CD4-positive, alpha-beta T cell treated with Interleukin-21 for 1 hour (primary cell): ENCODE data around the gene EML4.
A peak's percentile ranks its signal among the peaks of the same experiment; 100 is the strongest.
"Not testable (repeated sequence)": the region's sequence is repeated elsewhere in the genome, so short reads cannot be mapped to it uniquely, and the experiment has no call there.

Experiments
- DNase-seq: peaks from one replicate; pipeline ENCODE4 v3.0.0-alpha.2; 2020

EML4 gene

GRCh38 chr2:42338567-42339190 lies 169.5 kb downstream of the EML4 start:
- DNase-seq, result no peak

GRCh38 chr2:42339191-42339912 lies 170.2 kb downstream of the EML4 start:
- no peak for DNase-seq

- no peak for DNase-seq
Observed at GRCh38 chr2:42340045-42340937, 171.1 kb downstream of the EML4 start.

- DNase-seq, result no peak
Observed at GRCh38 chr2:42340938-42341636, 171.9 kb downstream of the EML4 start.

DNA sequence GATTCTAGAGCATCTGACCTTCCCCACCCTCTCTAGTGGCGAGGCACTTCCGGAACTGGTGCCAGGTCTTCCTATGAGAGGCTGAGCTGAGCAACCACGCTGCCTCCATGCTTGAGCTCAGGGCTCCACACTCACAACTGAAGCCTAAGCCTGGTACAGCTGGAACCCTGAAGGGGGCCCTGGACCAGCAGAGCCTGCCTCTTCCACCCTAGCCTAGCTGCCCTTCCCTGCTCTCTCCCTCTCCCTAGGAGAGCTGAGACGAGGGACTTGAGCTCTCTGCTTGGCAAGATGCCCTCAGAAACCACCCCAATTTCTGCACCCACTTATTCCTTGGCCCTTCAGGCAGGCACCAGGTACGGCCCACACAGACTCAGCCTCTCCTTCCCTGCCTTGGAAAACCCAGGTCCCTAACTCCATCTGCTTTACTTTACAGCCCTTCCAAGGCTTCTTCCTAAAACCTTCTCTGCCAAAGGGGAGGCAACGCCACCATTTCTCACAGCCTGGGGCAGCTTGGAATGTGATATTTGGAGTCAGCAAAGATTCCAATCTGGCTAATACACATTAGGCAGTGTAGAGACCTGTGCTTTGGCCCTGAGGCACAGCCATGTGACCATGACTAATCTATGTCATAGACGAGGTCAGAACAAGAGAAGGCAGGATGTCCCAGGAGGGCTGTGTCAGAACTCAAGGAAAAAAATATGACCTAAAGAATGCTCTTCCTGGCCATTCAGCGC lies 173.1 kb downstream of the EML4 start:
- DNase-seq, result no peak

DNA sequence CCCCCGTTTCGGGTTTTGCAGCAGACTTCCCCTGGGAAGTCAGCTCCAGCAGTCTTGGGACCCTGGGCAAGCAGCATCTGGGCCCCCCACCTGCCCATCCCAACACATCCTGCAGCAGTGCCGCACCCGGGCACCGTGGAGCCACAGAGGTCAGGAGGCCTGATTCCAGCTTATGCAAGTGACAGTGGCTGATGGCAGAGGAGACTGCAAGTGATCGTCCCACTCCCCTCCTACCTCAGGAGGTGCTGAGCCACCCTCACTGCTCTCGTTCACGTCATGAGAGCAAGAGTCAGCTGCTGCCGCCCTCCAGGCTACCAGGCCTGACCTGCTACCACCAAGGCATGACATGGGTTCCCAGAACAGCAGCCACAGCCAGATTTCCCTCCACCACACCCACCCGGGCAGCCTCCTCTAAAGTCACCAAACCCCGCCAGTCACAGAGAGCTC lies 173.7 kb downstream of the EML4 start:
- no peak for DNase-seq

- no peak for DNase-seq
Observed at GRCh38 chr2:42345986-42346385, 176.8 kb downstream of the EML4 start.

GRCh38 chr2:42346856-42347255 lies 177.7 kb downstream of the EML4 start:
- DNase-seq, result not testable (repeated sequence)

DNA sequence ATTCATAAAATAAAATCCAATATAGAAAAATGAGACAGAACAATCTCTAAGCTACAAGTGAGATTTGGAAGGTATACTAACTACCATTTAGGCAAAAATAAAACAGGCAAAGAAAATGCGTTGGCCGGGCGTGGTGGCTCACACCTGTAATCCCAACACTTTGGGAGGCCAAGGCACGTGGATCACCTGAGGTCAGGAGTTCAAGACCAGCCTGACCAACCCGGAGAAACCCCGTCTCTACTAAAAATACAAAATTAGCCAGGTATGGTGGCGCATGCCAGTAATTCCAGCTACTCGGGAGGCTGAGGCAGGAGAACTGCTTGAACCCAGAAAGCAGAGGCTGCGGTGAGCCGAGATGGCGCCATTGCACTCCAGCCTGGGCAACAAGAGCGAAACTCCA lies 178.4 kb downstream of the EML4 start:
- DNase-seq, result not testable (repeated sequence)

GRCh38 chr2:42348113-42348805 lies 179.1 kb downstream of the EML4 start:
- DNase-seq, result no peak

DNA sequence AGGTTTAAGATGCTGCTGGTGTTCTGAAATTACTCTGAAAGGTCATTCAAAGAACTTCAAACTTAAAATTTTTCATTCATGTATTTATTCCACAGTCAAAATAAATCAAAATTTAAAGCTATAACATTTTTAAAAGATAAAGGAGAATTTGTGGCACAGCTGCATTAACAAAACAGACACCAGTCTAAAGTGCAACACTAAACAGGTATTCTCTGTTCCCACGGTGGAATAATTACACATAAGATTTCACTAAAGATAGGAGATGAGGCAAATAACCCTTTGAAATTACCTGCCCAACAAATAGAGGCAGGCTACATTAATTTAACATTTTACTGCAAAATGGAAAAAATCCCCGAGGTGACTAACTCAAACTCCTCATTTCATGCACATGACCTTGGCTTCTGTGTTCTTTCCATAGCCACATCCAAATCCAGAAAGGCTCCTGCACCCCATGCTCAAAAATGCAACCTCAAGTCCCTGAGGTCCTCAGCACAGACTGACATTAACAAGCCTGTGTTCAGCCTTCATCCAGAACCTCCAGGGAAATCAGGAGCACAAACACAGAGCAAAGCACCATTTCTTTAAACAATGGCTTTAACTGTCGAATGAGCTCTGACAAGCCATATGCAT lies 181.4 kb downstream of the EML4 start:
- DNase-seq, result no peak

DNA sequence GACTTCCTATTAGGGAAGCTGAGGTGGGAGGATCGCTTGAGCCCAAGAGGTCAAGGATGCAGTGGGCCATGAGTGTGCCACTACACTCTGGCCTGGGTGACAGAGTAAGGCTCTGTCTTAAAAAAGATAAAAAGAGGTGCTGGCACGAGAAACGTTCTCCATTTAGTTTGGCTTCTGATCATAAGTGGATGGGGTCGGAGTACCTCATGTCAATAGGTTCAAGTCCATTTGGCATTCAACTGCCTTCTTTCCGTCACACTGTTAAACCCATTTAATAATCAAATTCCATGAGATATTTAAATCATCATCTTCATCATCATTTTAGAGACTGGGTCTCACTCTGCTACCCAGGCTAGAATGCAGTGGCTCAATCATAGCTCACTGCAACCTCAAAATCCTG lies 182.7 kb downstream of the EML4 start:
- DNase-seq, result no peak

DNA sequence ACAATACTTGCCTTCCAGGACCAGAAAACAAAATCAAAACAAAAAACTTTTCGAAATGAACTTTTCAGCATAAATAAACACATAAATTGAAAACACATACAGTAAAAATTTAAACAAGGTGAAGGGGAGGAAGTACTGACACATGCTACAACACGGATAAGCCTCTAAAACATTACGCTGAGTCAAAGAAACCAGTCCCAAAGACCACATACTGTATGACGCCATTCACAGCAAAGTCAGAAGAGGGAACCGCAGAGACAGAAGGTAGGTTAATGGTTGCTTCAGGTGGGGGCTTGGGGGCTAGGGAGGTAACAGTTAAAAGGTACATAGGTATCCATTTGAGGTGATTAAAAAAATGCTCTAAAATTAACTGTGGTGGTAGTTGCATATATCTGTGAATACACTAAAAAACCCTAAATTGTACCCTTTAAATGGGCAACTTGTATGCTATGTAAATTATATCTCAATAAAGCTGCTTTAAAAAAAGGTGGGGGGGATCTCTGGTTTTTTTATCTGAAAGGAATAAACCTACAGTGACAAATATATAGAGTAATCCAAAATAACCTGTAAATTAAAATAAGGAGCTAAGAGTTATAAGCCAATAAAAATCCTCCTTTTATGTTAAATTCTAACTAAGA lies 184.8 kb downstream of the EML4 start:
- DNase-seq, result no peak

GRCh38 chr2:42359304-42359964 lies 190.3 kb downstream of the EML4 start:
- DNase-seq, result peak; percentile 12

DNA sequence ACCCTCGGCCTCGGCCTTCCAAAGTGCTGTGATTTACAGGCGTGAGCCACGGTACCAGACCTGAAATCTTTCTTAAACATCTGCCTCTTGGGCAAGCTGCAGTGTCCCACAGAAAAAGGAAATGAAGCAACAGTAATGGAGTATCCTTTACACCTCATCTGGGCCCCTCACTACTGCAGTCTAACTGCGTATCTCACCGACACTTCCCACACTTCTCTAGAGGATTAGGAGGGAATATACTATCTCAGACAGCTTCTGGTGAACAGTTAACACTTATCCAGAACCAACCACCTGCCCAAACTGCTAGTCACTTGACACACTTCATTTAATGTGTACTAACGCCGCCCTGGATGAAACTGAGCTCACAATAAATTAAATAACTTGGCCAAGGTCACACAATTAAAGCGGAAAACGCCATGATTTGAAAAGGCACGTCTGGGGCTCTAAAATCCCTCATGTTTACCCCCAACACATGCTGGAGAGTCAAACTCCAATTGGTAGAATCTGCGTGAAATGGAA lies 190.9 kb downstream of the EML4 start:
- peak; percentile 29 for DNase-seq

DNA sequence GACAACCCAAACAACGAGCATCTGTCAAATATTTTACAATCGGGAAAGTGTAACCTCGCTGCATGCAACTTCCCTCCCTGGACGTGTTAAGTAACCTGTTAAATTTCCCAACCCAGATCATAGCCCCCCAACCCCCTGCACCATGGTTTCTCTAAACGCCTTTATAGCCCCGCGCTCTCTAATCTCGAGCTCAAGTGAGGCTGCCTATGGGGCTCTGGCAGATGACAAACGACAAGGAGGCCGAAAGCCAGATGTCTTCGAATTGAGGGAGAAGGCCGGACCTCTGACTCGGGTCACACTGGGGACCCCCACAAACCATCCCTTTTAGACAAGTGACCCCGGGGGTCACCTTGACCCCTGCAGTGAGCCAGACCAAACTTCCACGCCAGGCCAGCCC lies 191.3 kb downstream of the EML4 start:
- DNase-seq, result peak; percentile 14

DNA sequence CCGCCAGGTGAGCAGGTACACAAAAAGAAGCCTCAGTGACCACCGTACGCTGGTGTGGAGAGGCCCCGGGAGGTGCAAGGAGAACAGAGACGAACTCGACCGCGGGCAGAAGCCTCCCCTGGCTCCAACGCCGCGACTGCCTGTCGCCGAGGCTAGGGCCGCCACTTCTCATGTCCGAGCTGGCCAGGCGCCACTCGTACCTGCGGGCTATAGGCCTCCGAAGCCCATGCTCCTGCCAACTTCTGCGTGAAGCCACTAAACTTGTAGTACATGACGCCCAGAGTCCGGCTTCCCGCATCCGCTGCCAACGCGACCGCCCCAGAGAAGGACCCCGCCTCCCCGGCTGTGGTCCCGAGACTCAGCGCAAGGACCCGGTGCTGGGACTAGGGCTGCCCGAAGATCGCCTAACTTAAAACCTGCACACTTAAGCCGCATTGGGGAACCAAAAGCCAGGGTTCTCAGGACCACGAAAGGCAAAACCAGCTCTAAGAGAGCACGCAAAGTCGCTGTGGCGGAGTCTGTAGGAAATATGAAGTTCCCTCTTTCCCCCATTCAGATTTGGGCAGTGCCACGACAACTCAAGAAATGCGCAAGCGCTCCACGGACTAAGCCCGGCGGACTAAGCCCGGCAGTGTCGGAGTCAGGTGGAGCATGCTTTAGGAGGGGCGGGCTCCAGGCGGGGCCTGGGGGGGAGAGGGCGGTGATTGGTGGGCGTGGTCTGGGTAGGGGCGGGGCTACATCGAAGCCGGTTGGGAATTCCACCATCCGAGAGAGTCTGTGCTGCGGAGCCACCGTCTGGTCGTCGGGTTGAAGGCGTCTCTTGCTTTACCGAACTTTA lies 192.0 kb downstream of the EML4 start, which contains the start of gene COX7A2L:
COX7A2L (minus strand) TSS at position 328 of the 838 bp plus-strand sequence; CDS start at position 272, 56 bp downstream.
- DNase-seq, result peak; percentile 97

DNA sequence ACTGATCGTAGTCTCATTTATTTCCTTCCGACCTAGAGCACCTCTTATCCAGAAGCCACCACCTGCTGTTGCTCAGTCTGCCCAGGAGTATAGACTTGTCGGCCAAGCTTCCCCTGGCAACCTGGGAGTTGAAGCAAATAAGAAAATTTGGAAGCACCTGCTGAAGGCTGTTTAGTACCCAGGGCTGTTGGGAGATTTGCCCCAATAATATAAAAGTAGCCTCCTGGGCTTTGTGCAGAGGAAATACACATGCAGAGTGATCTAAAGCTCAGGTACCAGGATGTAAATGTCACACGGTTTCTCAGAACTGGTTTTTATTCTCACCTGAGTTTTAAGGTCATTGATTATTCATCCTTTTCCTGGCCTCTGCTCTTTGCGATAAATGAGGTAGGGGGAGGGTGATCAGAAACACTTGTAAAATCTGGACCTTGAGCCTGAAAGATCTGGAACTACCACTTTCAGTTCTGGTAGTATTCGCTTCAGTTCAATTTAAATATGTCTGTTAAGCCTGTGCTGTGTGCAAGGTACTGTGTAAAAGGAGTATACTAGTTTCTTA lies 192.7 kb downstream of the EML4 start:
- no peak for DNase-seq
